Measurements from ENCODE around the gene NTNG2.

The NTNG2 gene

DNA sequence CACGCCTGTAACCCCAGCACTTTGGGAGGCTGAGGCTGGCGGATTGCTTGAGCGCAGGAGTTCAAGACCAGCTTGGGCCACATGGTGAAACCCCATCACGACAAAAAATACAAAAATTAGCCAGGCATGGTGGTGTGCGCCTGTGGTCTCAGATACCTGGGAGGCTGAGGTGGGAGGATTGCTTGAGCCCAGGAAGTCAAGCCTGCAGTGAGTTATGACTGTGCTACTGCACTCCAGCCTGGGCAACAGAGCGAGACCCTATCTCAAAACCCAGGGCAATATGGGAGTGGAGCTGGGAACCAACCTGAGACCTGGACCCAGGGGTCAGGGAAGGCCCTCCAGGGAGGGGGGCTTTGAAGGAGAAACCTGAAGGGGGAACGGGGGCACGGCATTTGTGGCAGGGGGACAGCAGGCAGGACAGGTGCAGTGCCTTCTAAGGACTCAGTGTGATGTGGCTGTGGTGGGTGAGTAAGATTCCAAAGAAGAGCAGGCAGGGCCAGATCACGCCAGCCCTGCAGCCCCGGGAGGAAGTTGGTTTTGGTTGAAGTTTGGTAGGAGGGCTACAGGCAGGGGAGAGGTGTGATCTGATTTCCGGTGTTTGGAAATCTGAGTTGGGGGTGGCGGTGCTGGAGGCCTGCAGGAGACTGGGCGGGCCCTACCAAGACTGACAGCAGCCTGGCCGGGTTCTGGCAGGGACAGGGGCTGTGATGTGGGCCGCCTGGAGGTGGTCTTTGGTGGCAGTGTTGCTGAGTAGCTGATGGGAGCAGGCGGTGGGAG is 46.2 kb downstream of the NTNG2 start:
- no peak for DNase-seq

DNA sequence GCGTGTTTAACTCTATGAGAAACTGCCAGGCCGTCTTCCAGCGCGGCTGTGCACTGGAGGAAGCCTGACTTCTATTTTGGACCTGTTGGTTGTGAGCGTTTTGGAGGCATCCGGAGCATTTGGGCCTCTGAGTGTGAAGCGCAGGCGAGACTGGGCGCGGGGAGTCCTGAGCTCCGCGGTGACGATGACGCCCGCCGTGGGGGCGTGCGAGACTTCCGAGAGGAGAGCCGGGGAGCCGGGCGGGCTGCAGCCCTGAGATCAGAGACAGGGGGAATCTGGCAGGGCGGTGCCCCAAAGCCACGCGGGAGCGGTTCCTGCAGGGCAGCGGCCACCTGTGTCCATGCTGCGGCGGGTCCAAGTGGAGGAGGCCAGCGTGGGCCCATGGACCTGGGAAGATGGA is 47.4 kb downstream of the NTNG2 start:
- DNase-seq: no peak

DNA sequence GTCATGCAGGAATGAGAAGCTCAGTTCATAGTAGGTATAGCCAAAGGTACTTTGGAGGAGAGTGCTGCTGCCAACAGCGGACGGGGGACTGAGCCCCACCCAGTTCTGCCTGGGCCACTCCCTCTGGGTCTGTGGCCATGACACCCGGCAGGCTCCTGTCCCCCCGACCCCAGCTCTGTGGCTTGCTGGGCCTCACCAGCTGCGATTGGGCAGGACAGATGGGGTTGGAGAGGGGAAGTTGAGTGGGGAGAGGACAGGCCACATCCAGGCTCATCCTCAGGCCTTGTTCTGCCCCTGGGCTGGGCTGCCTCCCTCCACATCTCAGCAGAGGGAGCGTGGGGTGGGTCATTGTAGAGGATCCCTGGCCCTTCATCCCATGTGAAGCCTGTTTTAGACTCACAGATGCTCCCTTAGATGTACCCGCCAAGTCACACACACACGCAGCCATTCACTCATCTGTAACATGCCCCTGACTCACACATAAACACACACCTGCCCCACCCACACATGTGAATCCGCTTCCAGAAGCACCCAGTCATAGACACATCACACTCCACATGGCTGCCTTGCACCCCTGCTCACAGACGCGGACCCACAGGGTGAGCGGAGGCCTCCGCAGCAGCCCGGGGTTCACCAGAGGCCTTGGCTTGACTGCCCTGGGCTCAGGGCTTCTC is 48.8 kb downstream of the NTNG2 start:
- DNase-seq: no peak

DNA sequence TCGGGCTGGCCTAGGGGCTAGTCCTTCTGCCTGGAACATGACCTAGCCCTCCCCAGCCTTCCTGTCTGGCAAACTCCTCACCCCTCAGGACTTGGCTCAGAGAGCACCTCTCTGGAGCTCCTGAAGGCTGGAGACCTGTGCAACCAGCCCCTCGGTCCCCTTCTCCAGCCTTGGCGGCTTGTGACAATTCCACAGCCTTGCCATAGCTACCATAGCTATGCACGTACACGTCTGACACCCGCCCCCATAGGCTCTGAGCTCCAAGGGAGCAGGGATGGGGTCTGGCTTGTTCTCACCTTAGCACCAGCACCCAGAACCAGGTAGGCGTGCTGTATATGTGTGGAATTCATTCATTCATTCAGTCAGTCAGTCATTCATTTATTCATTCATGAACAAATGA is 49.7 kb downstream of the NTNG2 start:
- DNase-seq: no peak

DNA sequence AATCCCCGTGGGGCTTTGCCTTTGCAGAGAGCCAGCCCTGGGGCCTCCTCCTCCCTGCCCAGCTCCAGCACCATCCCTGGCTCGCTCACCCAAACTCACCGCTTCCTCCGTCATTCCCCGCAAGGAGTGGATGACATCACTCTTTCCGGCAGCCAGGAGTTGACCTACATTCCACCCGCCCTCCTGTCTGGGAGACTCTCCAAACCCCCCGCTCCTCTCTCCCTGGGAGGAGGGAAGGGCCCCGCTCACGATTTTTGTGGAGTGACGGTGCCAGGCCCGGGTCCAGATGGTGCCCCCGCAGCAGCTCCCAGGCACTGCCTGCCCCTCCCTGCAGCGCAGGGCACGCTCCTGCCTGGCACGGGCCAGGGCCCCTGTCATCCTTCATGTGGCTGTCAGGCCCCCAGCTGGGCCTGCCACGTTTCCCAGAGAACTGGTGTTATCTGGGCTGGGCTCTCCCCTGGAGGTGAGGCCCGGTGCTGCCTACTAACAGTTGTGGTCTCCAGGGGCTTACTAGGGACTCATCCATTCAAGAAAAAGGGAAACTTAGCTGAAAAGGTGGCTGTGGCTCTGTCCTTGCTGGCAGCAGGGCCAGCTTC is 52.3 kb downstream of the NTNG2 start:
- peak; percentile 99 for DNase-seq

DNA sequence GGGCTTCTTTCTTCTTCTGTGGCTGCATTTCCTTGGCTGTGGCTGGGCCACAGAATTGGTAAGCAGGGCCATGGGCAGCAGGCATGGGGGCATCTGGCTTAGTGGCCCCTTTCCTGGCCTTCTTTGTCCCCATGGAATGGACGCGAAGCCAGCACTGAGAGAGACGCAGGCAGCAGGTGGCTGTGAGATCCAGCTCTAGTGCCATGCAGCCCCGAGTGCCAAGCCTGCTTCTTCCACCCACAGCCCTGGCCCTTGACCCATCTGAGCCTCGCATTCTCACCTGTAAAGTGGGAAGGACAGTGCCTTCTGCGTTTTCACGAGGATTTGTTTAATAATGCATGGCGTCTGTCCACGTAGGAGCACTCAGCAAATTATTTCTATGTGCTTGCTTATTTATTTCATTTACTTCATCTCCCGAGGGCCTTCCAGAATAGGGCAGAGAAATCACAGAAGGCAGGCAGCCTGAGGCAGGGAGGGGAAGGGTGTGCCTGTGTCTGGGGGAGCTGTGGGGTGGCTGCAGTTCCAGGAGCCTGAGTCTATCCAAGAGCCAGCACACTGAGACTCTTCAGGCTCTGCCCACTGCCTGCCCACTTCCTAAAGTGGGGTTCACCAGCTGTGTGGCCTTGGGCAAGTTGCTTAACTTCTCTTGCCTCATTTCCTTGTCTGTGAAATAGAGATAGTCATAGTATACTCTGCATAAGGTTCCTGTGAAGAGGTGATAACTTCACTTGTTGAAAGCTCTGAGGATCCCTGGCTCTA is 55.2 kb downstream of the NTNG2 start:
- DNase-seq: no peak

DNA sequence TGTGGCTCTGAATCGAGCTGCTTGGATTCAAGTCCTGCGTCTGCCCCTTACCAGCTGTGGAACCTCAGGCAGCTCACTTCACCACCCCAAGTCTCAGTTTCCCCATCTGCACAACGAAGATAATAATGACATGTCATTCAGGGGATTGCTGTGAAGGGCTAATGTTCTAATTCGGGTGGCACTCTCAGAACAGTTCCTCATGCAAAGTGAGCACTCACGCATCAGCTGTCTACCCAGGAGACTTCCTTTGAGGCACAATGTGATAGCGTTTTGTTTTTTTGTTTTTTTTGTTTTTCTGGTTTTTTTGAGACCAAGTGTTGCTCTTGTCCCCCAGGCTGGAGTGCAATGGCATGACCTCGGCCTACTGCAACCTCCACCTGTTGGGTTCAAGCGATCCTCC is 56.4 kb downstream of the NTNG2 start:
- DNase-seq: no peak

DNA sequence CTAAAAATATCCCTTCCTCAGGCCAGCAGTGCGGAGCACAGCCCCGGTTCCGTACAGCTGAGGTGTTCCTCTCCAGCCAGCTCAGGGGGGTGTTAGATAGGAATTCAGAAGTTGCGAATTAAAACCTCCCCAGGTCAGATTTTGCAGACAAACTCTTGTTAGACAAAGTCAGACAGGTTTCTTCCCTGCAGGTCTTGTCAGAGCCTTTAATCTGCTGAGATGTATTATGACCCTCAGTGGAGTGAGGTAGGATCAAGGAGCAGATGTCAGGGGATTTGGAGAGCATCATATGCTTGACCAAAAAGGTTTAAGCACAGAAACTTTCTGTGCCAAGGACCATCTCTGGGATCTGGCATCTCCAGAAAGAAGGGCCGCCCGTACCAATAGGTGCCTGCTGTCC is 60.1 kb downstream of the NTNG2 start:
- no peak for DNase-seq

DNA sequence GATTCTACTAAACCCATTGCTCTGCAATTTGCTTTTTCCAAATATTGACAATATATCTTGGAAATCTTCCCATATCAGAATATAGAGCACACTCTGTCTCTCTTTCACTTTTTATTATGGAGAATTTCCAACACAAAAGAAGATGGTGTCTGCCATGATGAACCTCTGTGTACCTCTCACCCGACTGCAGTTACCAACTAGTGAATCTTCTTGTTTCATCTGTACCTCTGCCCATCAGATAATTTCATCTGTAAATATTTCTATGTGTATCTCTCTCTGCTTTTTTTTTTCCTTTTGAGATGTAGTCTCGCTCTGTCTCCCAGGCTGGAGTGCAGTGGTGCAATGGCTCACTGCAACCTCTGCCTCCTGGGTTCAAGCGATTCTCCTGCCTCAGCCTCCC is 62.8 kb downstream of the NTNG2 start:
- DNase-seq: no peak

DNA sequence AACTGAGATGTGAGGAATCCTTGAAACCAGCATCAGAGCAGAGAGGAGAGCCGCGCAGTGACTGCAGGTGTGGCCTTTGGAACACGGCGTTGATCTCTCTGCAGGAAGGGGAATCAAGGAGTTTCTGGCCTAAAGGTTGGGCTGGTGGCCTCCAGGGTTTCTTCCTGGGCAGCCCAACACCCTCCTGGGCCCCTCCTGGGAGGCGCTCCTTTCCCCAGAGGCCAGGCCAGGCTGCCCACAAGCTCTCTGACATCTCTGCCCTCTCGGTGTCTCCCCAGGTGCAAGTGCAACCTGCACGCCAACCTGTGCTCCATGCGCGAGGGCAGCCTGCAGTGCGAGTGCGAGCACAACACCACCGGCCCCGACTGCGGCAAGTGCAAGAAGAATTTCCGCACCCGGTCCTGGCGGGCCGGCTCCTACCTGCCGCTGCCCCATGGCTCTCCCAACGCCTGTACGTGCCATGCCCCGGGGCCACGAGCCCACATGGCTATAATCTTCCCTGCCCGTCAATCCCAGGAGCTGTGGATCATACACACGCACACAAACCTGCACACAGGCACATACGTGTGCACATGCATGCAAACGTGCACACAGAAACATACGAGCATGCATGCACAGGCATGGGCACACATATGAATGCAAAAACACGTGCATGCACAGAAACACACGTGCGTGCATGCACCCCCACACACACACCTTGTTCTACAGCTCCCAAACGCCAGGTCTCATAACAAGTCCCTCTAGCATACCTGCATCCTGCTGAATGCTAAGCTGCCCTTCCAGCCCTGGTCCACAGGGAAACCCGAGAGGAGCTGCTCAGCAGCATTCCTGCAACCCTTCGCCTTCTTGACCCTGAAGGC is 64.9 kb downstream of the NTNG2 start:
- DNase-seq: no peak

DNA sequence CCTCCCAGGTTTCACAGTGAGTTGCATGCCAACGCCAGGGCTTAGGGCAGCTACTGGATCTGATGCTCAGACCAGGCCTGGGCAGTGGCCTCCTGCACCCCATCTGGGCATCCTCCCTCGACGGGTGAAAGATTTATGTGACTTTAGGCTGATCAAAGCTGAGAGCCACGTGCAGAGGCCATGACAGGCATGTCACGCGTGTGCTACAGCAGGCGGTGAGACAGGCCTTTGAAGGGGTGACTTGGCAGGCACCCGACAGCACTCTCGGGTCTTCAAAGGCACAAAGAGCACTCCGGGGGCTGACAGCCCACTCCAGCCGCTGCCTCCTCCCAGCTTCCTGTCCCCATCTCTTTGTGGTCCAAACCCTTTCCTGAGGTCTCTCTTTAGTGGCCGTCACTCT is 66.2 kb downstream of the NTNG2 start:
- no peak for DNase-seq

DNA sequence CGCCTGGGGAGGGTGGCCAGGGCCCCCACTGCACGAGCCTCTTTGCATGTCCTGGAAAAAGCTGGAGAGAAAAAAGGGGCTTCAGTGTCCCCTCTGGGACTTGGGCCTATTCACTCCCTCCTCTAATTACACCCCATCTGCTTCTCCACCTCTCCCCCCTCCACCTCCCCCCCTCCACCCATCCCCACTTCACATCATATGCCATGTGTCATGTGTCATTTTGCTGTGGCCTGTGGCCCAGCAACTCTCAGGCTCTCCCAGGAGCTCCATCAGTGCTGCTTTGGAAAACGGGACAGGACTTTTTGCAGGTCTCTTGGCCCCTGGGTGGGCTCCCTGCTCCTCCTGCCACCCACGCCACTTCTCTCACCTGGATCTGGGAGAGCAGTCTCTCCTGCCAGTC is 68.7 kb downstream of the NTNG2 start:
- peak; percentile 99 for DNase-seq

DNA sequence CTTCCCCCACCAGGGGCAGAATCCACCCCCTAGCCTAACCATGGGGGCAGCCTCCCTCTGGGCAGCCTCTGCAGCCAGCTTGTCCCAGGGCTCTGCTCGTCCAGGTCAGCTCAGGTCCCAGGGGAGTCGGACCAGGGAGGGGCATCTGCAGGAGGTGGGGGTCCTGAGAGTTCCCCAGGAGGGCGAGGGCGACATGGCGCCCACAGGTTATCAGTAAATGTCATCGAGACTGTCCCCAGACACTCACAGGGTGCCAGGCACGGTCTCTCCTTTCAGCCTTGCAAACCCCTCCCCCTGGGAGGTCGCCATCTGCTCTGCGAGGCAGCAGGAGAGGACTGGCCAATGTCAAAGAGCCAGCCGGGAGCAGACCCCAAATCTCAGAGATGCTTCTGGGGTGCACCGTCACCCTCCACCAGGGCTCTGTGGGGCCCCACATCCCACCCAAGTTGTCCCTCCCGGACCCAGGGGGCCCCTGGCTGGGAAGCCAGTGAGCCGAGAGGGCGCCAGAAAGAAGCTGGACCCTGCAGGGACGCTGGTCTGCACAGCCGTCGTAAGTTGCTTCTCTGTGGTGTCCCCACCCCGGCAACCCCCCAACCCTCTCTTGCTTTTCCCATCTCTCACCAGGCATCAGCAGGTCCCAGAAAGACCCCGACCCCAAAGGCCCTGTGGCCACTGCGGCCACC is 69.3 kb downstream of the NTNG2 start:
- DNase-seq: peak; percentile 87

DNA sequence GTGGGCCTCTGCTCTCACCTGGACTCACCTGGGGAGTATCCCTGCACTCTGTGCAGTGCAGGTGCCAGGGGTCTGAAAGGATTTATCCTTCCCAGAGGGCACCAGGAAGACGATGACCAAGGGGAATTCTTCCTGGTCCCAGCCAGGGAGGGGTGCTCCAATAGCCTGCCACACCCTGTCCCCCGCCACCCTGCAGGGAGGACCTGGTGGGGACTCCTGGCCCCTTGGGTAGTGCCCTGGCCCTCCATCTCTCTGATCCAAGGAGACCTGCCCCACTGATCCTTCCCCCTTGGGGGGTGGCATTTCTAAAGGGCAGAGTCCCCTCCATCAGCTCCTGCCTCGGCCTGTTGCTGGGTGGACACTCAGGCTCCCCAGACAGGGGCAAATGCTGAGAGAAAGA is 70.7 kb downstream of the NTNG2 start:
- no peak for DNase-seq

DNA sequence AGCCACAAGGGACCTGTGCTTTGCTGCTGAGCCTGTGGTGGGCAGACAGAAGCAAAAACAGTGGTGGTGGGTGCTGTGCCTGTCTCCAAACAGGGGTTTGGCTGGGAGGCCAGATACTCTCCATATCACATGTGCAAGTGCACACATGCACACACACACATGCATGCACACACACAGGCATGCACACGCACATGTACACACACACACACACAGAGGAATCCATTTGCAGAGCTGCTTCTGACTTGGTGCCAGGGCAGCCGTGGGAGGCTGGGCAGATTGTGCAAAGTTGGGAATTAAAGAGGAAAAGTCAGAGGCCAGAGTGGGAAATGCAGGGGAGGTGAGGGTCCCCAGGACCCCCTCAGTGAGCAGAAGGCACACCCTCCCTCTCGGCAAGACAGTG is 71.3 kb downstream of the NTNG2 start:
- DNase-seq: no peak

DNA sequence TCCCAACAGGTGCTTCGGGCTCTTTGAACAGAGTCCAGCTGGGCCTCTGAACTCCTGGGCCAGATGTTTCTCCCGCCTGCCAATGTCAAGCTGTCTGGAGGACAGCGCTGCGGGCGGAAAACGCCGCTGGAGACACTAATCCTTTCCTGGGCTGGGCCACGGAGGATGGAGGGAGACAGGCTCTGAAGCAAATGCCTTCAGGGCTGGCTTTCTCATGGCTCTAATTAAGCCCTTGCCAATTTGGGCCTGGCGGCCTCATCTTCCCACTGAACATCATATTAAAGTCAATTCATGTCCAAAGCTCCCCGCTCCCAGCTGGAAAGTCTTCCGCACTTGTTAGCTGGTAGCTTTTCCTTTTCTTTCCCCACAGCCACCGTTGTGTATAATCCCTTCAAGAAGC is 72.7 kb downstream of the NTNG2 start:
- peak; percentile 41 for DNase-seq

DNA sequence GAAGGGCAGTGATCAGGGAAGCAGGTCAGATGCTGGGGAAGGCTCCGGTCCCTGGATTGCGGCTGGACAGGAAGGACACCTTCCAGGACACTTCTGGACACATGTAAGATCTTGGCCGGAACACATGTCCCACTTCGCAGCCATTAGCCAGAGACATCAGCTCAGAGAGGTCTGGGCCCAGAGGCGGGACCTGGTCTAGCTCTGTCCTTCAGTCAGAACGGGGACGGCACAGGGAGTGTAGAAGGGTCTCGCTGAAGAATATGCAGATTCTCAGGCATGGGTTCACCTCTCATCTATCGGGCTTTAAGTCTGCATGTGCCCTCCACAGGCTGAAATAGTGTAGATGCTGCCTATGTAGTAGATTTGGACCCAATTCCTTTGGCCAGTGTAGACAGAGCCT is 73.3 kb downstream of the NTNG2 start:
- DNase-seq: no peak

DNA sequence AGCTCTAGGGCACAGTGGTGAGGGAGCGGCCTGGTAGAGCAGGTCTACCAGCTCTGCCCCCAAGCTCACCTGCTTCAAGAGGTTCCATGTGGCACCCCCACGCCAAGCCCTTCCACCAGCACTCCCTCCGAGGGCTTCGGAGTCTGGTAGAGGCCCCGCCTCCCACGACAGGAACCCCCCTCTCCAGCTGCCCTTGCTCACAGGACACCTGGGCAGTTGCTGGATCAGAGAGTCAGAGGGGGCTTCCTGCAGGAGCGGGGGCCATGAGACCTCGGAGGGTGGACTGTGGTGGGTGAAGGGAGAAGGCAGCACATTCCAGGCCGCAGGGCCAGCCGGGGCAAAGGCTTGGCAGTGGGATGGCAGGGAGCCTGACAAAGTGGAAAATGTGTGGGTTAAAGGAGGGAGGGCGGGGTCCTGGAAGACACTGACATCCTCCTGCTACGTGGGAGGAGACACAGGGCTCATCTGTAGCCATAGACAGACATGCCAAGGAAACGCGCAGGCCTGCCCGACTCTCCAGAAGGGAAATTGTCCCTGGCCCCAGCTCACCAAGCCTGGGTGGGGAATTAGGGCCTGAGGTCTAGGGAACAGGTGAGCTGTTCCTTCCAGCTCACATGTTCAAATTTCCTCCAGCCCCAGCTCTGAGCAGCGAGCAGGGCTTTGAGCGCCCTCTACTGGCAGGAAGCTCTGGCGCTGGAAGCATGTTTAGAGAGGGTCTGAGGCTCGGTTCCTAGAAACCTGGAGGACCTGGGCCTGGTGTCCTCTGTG is 74.2 kb downstream of the NTNG2 start:
- peak; percentile 96 for DNase-seq

DNA sequence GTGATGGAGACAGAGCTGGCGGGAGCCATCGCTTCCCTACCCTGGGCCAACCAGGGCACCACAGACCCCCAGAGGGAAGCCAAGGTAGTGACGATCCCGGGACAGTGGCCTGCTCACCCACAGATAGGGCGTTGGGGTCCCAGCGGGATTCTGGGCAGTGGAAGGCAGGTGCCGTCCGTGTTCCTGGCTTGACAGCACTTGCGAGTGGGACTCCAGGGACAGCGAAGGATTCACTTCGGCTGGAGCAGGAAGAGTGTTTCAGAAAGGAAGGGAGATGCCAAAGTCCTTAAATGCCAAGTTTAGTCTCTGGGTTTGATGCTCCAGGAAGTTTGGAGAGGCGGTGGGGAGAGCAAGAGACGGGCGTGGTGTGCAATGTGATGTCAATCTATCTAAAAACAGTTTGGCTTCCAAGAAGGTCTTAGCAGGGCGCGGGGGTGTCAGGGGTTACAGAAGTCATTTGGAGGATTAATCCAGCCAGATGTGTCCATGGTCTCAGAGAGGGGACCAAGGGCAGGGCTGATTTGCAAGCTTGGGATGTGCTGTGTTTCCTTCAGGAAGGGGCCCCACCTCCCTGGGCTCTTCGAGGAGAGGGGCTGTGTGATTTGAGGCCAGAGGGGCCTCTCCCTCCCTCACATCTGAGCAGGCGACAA is 74.9 kb downstream of the NTNG2 start:
- no peak for DNase-seq

DNA sequence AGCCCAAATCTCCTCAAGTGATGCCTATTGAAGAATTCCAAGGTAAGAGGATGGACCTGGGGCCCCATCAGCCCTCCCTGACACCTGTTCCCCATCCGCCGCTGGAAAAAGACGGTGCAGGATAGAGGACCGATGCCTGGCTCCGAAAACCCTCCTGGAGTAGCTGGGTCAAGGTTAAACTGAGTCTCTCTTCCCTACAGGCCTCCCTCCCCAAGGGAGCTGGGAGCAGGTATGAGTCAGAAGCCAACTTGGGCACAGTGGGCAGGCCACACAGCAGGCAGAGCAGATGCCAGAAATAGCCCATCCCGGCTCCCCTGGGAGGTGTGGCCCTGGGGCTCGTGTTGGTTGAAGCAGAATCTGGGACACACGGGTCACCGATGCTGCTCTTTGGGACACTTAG is 75.6 kb downstream of the NTNG2 start:
- DNase-seq: no peak
